HAP-1 (cell line): Measurements from ENCODE around the gene OR10G3.
"Not testable (repeated sequence)": the region's sequence is repeated elsewhere in the genome, so short reads cannot be mapped to it uniquely, and the experiment has no call there.

Experiments
- DNase-seq, 2 experiments: peaks; one replicate each; pipeline ENCODE4 v3.0.0-alpha.2; 2016 to 2020; ENCODE audit warnings: low spot score in 2 of 2
- H3K27me3 ChIP-seq: fragments of 250-450 bp; sonication (Bioruptor Pico); 2 replicates; pipeline ENCODE4 v1.5.1; 2020; ENCODE audit warnings: low read depth, mild to moderate bottlenecking, moderate library complexity
- H3K36me3 ChIP-seq: fragments of 250-450 bp; sonication (Bioruptor Pico); replicated peaks from 2 replicates; pipeline ENCODE4 v1.5.1; 2020; ENCODE audit warnings: mild to moderate bottlenecking
- H3K4me1 ChIP-seq: fragments of 250-450 bp; sonication (Bioruptor Pico); 2 replicates; pipeline ENCODE4 v1.5.1; 2020; ENCODE audit warnings: mild to moderate bottlenecking
- H3K4me3 ChIP-seq: fragments of 250-450 bp; sonication (Bioruptor Pico); 2 replicates; pipeline ENCODE4 v1.5.1; 2020; ENCODE audit warnings: mild to moderate bottlenecking, moderate library complexity
- H3K9me3 ChIP-seq: fragments of 250-450 bp; sonication (Bioruptor Pico); 2 replicates; pipeline ENCODE4 v1.5.1; 2020; ENCODE audit warnings: mild to moderate bottlenecking, moderate library complexity
- in situ Hi-C: fragments of 300-500 bp; cut with MboI; formaldehyde crosslinking; loops from 3 replicates; pipeline ENCODE4 v1.14.3; 2020; ENCODE audit warnings: low sequenced_read_pairs, inconsistent platforms, mixed read lengths

OR10G3 gene

GRCh38 chr14:21579976-21580375 lies at the start of gene OR10G3:
Gene OR10G3, minus strand, starts transcription at chr14:21580076. Its CDS starts 9,332 bp downstream, at chr14:21570744.
- in situ Hi-C loops = no loop called here
- Histone ChIP-seq H3K9me3 (no peaks in the 10 kb centered on the region), H3K36me3 (no peaks in the 10 kb centered on the region), H3K4me3 (no peak within 1 kb of the TSS), H3K4me1 (no peaks in the 10 kb centered on the region), H3K27me3 (peaks cover 26% of the 10 kb centered on the region)
- no peak for DNase-seq

DNA sequence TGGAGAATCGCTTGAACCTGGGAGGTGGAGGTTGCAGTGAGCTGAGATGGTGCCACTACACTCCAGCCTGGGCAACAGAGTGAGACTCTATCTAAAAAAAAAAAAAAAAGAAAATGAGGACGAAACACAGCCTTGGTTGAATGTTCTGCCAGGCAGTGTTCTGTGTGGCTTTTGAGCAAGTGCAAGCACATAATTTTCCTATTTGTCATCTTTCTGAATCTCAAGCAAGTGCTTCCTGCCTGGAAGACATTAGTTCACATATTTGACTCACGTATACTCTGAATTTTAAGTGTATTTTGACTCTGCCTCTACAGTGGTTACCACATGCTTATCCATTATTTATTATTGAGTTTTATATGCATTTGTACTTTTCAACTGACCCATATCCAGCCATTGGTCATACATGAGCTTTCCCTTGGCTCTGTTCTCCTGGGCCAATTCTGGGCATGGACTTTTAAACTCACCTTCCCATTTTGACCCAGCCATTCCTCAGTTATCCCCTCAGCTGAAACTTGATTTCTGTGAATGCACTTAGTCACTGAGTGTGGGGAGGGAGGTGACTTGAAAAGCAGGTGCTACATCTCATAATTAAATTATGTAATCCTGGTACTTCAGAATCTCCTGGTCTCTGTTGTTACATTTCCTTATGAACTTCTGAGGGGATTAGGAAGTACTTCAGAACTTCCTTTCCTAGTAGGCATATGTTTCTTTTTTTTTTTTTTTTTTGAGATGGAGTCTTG lies 46.8 kb upstream of the OR10G3 start:
- Histone ChIP-seq H3K27me3 (no peaks in the 10 kb centered on the region), H3K4me3 (no peak overlapping the region), H3K9me3 (no peaks in the 10 kb centered on the region), H3K36me3 (no peaks in the 10 kb centered on the region), H3K4me1 (no peaks in the 10 kb centered on the region)
- no peak for DNase-seq
- in situ Hi-C loops = no loop called here

DNA sequence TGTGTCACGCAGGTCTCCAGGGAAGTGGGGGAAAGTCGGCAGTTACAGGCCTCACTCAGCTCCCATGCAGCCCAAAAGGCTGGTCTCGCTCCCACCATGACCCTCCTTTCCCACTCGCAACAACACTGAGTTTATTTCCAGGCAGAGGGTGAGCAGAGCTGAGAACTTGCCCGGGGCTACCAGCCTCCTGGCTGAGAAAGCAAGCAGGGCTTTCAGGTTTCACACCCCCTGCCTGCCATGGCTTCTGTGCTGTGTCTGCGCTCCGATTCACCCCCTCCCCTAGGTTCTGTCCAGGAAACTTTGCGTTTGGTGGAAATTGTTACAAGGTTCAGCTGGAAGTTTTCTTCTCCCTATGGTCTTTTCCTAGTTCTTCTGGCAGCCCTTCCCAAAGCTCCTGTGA lies 37.7 kb upstream of the OR10G3 start:
- DNase-seq = no peak
- in situ Hi-C loops = no loop called here
- H3K27me3 ChIP-seq = no peaks in the 10 kb centered on the region; the same call in 1 of the 2 replicates

DNA sequence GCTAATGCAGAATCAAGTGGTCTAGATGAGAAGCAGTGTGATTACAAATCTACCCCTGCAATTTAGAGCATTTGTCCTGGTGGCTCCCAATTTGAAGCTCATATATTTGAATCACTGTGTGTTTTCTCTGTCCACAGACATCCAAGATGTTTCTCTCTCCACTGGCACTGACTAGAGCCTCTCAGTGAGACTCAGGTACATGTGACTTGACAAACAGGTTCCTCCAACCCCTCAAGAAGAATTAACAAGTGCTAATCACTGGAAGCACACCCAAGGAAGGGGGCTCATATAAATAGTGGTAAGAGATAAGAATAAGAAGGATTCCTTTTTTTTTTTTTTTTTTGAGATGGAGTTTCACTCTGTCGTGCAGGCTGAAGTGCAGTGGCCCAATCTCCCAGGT lies 34.4 kb upstream of the OR10G3 start:
- in situ Hi-C loops = no loop called here
- Histone ChIP-seq H3K9me3 (no peaks in the 10 kb centered on the region), H3K4me3 (no peak overlapping the region), H3K27me3 (no peaks in the 10 kb centered on the region), H3K36me3 (no peaks in the 10 kb centered on the region), H3K4me1 (no peaks in the 10 kb centered on the region)
- no peak for DNase-seq

More for the DNA sequence above, 37.7 kb upstream of the OR10G3 start:
- no peak overlapping the region for H3K4me3 ChIP-seq
- H3K4me1 ChIP-seq = no peaks in the 10 kb centered on the region
- H3K9me3 ChIP-seq = no peaks in the 10 kb centered on the region
- no peaks in the 10 kb centered on the region for H3K36me3 ChIP-seq

- in situ Hi-C loops = no loop called here
- no peak for DNase-seq
- Histone ChIP-seq H3K27me3 (no peaks in the 10 kb centered on the region), H3K4me3 (no peak overlapping the region), H3K4me1 (no peaks in the 10 kb centered on the region), H3K9me3 (no peaks in the 10 kb centered on the region), H3K36me3 (no peaks in the 10 kb centered on the region)
Observed at GRCh38 chr14:21612324-21612723, 32.4 kb upstream of the OR10G3 start.

DNA sequence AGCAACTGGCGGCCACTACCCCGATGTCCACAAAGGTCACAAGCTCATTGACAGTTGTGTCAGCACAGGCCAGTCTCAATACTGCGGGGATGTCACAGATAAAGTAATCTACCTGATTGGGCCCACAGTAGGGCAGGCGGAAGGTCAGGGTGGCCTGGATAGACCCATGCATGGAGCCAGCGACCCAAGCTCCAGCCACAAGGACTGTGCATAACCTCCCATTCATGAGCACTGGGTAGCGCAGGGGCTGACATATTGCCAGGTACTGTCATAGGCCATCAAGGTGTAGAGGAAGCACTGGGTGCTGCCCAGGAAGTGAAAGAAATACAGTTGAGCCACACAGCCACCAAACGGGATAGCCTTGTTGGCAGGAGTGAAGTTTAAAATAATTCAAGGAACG lies 22.3 kb upstream of the OR10G3 start:
- H3K9me3 ChIP-seq, H3K36me3 ChIP-seq, H3K27me3 ChIP-seq, H3K4me1 ChIP-seq, in situ Hi-C loops, DNase-seq, H3K4me3 ChIP-seq: not testable (repeated sequence)

- no peaks in the 10 kb centered on the region; the same call in 1 of the 2 replicates for H3K4me1 ChIP-seq
- no peak for DNase-seq
- in situ Hi-C loops = no loop called here
- no peaks in the 10 kb centered on the region for H3K36me3 ChIP-seq
- no peak overlapping the region for H3K4me3 ChIP-seq
- H3K9me3 ChIP-seq = no peaks in the 10 kb centered on the region
- H3K27me3 ChIP-seq = no peaks in the 10 kb centered on the region
Observed at GRCh38 chr14:21589317-21589716, 9.4 kb upstream of the OR10G3 start.

- no peak overlapping the region for H3K4me3 ChIP-seq
- no peaks in the 10 kb centered on the region for H3K4me1 ChIP-seq
- H3K27me3 ChIP-seq = peaks cover 26% of the 10 kb centered on the region
- no peak for DNase-seq
- H3K9me3 ChIP-seq = no peaks in the 10 kb centered on the region
- no peaks in the 10 kb centered on the region for H3K36me3 ChIP-seq
- in situ Hi-C loops = no loop called here
Observed at GRCh38 chr14:21575661-21576060, 4.2 kb downstream of the OR10G3 start.

DNA sequence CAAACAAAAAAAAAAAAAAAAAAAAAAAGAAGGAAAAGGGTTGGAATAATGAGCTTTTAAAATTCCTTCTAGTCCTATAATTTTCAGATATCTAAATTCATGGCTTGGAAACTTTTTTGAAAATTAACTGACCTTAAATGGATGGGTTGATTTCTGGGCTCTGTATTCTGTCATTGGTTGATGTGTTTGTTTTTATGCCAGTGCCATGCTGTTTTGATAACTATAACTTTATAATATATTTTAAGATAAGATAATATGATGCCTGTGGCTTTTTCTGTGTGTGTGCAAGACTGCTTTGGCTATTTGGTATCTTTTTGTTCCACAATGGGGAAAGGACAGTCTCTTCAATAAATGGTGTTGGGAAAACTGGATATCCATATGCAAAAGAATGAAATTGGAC lies 7.3 kb downstream of the OR10G3 start:
- no peak for DNase-seq
- in situ Hi-C loops = no loop called here
- H3K9me3 ChIP-seq = no peaks in the 10 kb centered on the region
- peaks cover 15% of the 10 kb centered on the region for H3K27me3 ChIP-seq
- no peaks in the 10 kb centered on the region for H3K36me3 ChIP-seq
- H3K4me3 ChIP-seq = no peak overlapping the region
- no peaks in the 10 kb centered on the region for H3K4me1 ChIP-seq

DNA sequence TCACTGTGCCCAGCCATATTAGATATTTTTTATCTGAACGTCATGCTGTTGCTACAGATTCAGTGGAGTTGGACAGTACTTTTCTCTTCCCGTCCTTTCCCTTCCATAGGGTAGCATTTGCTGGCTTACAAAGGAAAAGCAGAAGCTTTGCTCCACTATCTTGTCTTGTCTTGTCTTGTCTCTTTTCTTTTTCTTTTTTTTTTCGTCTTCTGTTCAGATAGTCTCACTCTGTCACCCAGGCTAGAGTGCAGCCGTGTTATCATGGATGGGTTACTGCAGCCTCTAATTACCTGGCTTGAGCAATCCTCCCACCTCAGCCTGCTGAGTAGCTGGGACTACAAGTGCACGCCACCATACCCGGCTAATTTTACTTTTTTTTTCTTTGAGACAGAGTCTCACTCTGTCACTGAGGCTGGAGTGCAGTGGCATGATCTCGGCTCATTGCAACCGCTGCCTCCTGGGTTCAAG lies 21.1 kb downstream of the OR10G3 start:
- no peaks in the 10 kb centered on the region; the same call in 1 of the 2 replicates for H3K9me3 ChIP-seq
- DNase-seq = no peak
- H3K36me3 ChIP-seq = no peaks in the 10 kb centered on the region
- H3K4me3 ChIP-seq = no peak overlapping the region
- peaks cover 18% of the 10 kb centered on the region for H3K4me1 ChIP-seq
- in situ Hi-C loops = no loop called here
- H3K27me3 ChIP-seq = no peaks in the 10 kb centered on the region

- Histone ChIP-seq H3K4me3 (no peak overlapping the region; the same call in 1 of the 2 replicates), H3K27me3 (no peaks in the 10 kb centered on the region), H3K4me1 (peaks cover 18% of the 10 kb centered on the region), H3K9me3 (no peaks in the 10 kb centered on the region; the same call in 1 of the 2 replicates), H3K36me3 (no peaks in the 10 kb centered on the region)
- DNase-seq = peak; percentile 90 to 96
- in situ Hi-C loops = no loop called here
Observed at GRCh38 chr14:21557084-21557901, 22.6 kb downstream of the OR10G3 start.

GRCh38 chr14:21556378-21557083 lies 23.3 kb downstream of the OR10G3 start:
- peaks cover 18% of the 10 kb centered on the region for H3K4me1 ChIP-seq
- H3K4me3 ChIP-seq = no peak overlapping the region

GRCh38 chr14:21553266-21553665 lies 26.6 kb downstream of the OR10G3 start:
- in situ Hi-C loops = loop anchor here (5.0 kb wide), 1 partner anchor 41 kb away; the partner anchor contains the start of gene METTL3
- Histone ChIP-seq H3K4me1 (peaks cover 18% of the 10 kb centered on the region), H3K4me3 (no peak overlapping the region), H3K27me3 (no peaks in the 10 kb centered on the region), H3K36me3 (no peaks in the 10 kb centered on the region), H3K9me3 (no peaks in the 10 kb centered on the region)
- DNase-seq = no peak

More at GRCh38 chr14:21556378-21557083, 23.3 kb downstream of the OR10G3 start:
- Histone ChIP-seq H3K36me3 (no peaks in the 10 kb centered on the region), H3K27me3 (no peaks in the 10 kb centered on the region), H3K9me3 (no peaks in the 10 kb centered on the region; the same call in 1 of the 2 replicates)
- DNase-seq = peak; percentile 16 to 20
- in situ Hi-C loops = no loop called here
